K562 (cell line): Measurements from ENCODE around the gene BLOC1S3. TPM values are rescaled to one million over a fixed set of nuclear protein-coding genes. Genes with fewer than 3 reads are reported as not detected.
A peak's percentile ranks its signal among the peaks of the same experiment; 100 is the strongest.

Source experiments
- ATAC-seq: fragments of 200-7000 bp; cut with Tn5 transposase; 3 replicates; pipeline ENCODE4 v1.9.1; 2020; ENCODE audit warnings: moderate library complexity
- BruUV-seq: library from RNA; stranded (reverse); fragments of 400-500 nt; replicated peaks from 2 replicates; lab custom pipeline; 2021; lab: Mats Ljungman, UMichigan
- CTCF ChIA-PET: fragments of 300-600 bp; formaldehyde crosslinking; extraction: SDS; loops from one replicate; lab custom pipeline; 2021; ENCODE audit warnings: low intra/inter-chr PET ratio; lab: Yijun Ruan, JAX
- POLR2A ChIA-PET: fragments of 300-600, 350-650 bp; sonication (Branson Sonifier 250); formaldehyde crosslinking; extraction: SDS; loops from one replicate; lab custom pipeline; 2021; ENCODE audit warnings: antibody characterized with exemption, inconsistent platforms; lab: Yijun Ruan, JAX
- DNase-seq, 4 experiments: peaks; one replicate each; pipeline versions ENCODE4 v3.0.0 to v3.0.0-alpha.2; 2011 to 2018; ENCODE audit warnings: low spot score in 3 of 4, mixed read lengths in 3 of 4; ENCODE audit errors: extremely low read depth in 1 of 4
- FAIRE-seq: peaks from 2 replicates; lab custom pipeline; 2011; peaks lifted over from hg19 to GRCh38; lab: Jason Lieb, UNC
- H2AFZ ChIP-seq: 2 replicates; pipeline ENCODE4 v1.6.0; 2011; ENCODE audit warnings: low read depth, low read length, control low read depth, inconsistent platforms
- H3K27ac ChIP-seq: fragments of 200-600 bp; 3 replicates; pipeline ENCODE4 v1.8.0; 2011; ENCODE audit warnings: low read depth, mild to moderate bottlenecking, control low read depth, inconsistent platforms, low read length, moderate library complexity, mixed read lengths; ENCODE audit errors: extremely low read depth
- H3K27me3 ChIP-seq, 2 experiments: fragments of 300-600 bp in 1 of 2; 2 replicates in 1 of 2; 3 replicates in 1 of 2; pipeline versions ENCODE4 v1.6.0 to v1.8.0; 2011; ENCODE audit warnings: inconsistent platforms in 2 of 2, low read length in 2 of 2, mild to moderate bottlenecking in 1 of 2, mixed read lengths in 1 of 2, moderate library complexity in 1 of 2; ENCODE audit not compliant: control insufficient read depth in 2 of 2, insufficient read depth in 2 of 2
- H3K36me3 ChIP-seq: fragments of 300-600 bp; 3 replicates; pipeline ENCODE4 v1.8.0; 2011; ENCODE audit warnings: mild to moderate bottlenecking, low read length, inconsistent platforms; ENCODE audit not compliant: control insufficient read depth, insufficient read depth
- H3K4me1 ChIP-seq, 2 experiments: fragments of 200-600 bp in 1 of 2; replicated peaks in 1 of 2; 2 replicates in 1 of 2; 3 replicates in 1 of 2; pipeline versions ENCODE4 v1.5.1 to v1.8.0; 2011; ENCODE audit warnings: inconsistent platforms in 2 of 2, low read length in 2 of 2, mild to moderate bottlenecking in 1 of 2, mixed read lengths in 1 of 2, moderate library complexity in 1 of 2; ENCODE audit not compliant: control insufficient read depth in 2 of 2, insufficient read depth in 2 of 2
- H3K4me2 ChIP-seq: 2 replicates; pipeline ENCODE4 v1.6.1; 2011; ENCODE audit warnings: low read length, control low read depth, inconsistent platforms, mixed read lengths; ENCODE audit not compliant: insufficient read depth
- H3K4me3 ChIP-seq: fragments of 200-600 bp; sonication (generic), shearing (Covaris generic); 2 replicates; pipeline ENCODE4 v1.5.1; 2016; ENCODE audit warnings: control low read depth, inconsistent platforms
- H3K79me2 ChIP-seq: fragments of 200-600 bp; 3 replicates; pipeline ENCODE4 v1.8.0; 2011; ENCODE audit warnings: low read length, inconsistent platforms; ENCODE audit not compliant: control insufficient read depth, insufficient read depth
- H3K9ac ChIP-seq, 2 experiments: 2 replicates each; pipeline versions ENCODE4 v1.6.0 to v1.6.1; 2011; ENCODE audit warnings: low read depth in 2 of 2, low read length in 2 of 2, control low read depth in 1 of 2, inconsistent platforms in 1 of 2, mild to moderate bottlenecking in 1 of 2, mixed read lengths in 1 of 2; ENCODE audit not compliant: insufficient read depth in 1 of 2
- H3K9me1 ChIP-seq: one replicate; pipeline ENCODE4 v1.6.0; 2011; ENCODE audit warnings: inconsistent platforms, mild to moderate bottlenecking, low read length, moderate library complexity; ENCODE audit not compliant: control insufficient read depth, insufficient read depth
- H3K9me3 ChIP-seq: replicated peaks from 2 replicates; pipeline ENCODE4 v1.5.1; 2011; ENCODE audit warnings: low read depth, low read length, inconsistent platforms; ENCODE audit not compliant: control insufficient read depth, insufficient read depth
- H4K20me1 ChIP-seq: replicated peaks from 2 replicates; pipeline ENCODE4 v1.6.1; 2011; ENCODE audit warnings: low read length, inconsistent platforms, mixed read lengths; ENCODE audit not compliant: control insufficient read depth, insufficient read depth
- CREB5 ChIP-seq: fragments of 250-450 bp; sonication (Bioruptor Pico); IDR thresholded peaks from 2 replicates; pipeline ENCODE4 v1.5.0; 2020; ENCODE audit warnings: mild to moderate bottlenecking
- LEF1 ChIP-seq: fragments of 450-650 bp; IDR thresholded peaks from 2 replicates; pipeline ENCODE4 v1.6.1; 2016; ENCODE audit warnings: mild to moderate bottlenecking
- NFE2 ChIP-seq: IDR thresholded peaks from 2 replicates; pipeline ENCODE4 v1.6.1; 2014; ENCODE audit warnings: antibody characterized with exemption, low read depth
- PHF21A ChIP-seq: fragments of 450-650 bp; IDR thresholded peaks from 2 replicates; pipeline ENCODE4 v1.6.1; 2017; ENCODE audit warnings: low read depth, borderline replicate concordance
- SMARCA4 ChIP-seq: fragments of 450-650 bp; IDR thresholded peaks from 2 replicates; pipeline ENCODE4 v1.6.1; 2016
- ZFP36 ChIP-seq: fragments of 150-350 bp; IDR thresholded peaks from 2 replicates; pipeline ENCODE4 v1.6.1; 2018; ENCODE audit warnings: low read length, low read depth; ENCODE audit not compliant: partially characterized antibody
- WGBS: fragments of 100-300 bp; shearing (Covaris generic); methylation state at CpG from one replicate; pipeline ENCODE4 v1.1.6; 2016; ENCODE audit warnings: low coverage, mixed read lengths; ENCODE audit not compliant: insufficient coverage; ENCODE audit errors: missing lambda C conversion rate; 5-methylcytosine and 5-hydroxymethylcytosine counted together
- in situ Hi-C: fragments of 300-500 bp; cut with MboI; formaldehyde crosslinking; loops from 4 replicates; pipeline ENCODE4 v1.15.0; 2018; ENCODE audit warnings: inconsistent platforms, mixed read lengths
- intact Hi-C: fragments of 100-400 bp; cut with micrococcal nuclease; formaldehyde crosslinking; loops from 2 replicates; pipeline ENCODE4 v1.14.2; 2022
- polyA plus RNA-seq, 8 experiments: library from polyadenylated mRNA; depleted of rRNA in 4 of 8; stranded (reverse) in 5 of 8; unstranded in 3 of 8; fragments of >200 nt; fragmentation: Nextera tagmentation in 2 of 8; fragmentation: Illumina TruSeq in 1 of 8; extraction: Ambion mirVana in 2 of 8; extraction: Trizol in 1 of 8; gene quantifications; 2 replicates each; pipeline versions ENCODE4 v1.2.1 to v1.2.3, GENCODE V29; 2011 to 2014; ENCODE audit warnings: inconsistent platforms in 1 of 8, missing spikeins in 1 of 8
- total RNA-seq, 7 experiments: library from RNA; depleted of rRNA in 6 of 7; stranded (reverse); fragments of >200 nt in 6 of 7; fragmentation: Illumina TruSeq in 2 of 7; extraction: Trizol in 2 of 7; gene quantifications; 2 replicates each; pipeline versions ENCODE4 v1.2.1 to v1.2.3, GENCODE V29; 2011 to 2021; ENCODE audit warnings: low replicate concordance in 1 of 7

The BLOC1S3 gene
- total and polyA plus RNA-seq, 9 of the 15 experiments (the other 6 are each of a cell fraction or from before 2014, with no cell fraction given), result 3.9 to 20.2 (median 10.4) TPM

- no peak overlapping the region for H3K4me3 ChIP-seq
- peaks cover 11 to 19% of the 10 kb centered on the region in 2 experiments; a peak in 4 of 5 replicates for H3K4me1 ChIP-seq
- CTCF ChIA-PET, result no interaction called here
- no peaks in the 10 kb centered on the region; the same call in 2 of the 3 replicates for H3K36me3 ChIP-seq
- no peaks in the 10 kb centered on the region for H3K9me3 ChIP-seq
- intact Hi-C loops, result no loop called here
- FAIRE-seq, result no peak
- in situ Hi-C loops, result no loop called here
- H3K9ac ChIP-seq, result no peak overlapping the region
- no TSS peak for BruUV-seq
- 51% methylated on average over 4 of the region's 4 CpGs for WGBS
- peak; percentile 91 for TF ChIP-seq ZFP36
- no peak for TF ChIP-seq PHF21A
- no peak for TF ChIP-seq LEF1
- POLR2A ChIA-PET, result interaction anchor here (0.7 kb wide), 1 partner anchor 18 kb away, joined by 3 read pairs; no protein-coding TSS in a partner anchor
- no peak overlapping the region for H3K4me2 ChIP-seq
- peak in 1 of 4 experiments; percentile 11 for DNase-seq
- H2AFZ ChIP-seq, result no peak overlapping the region
- ATAC-seq, result no peak
- no peaks in the 10 kb centered on the region for H4K20me1 ChIP-seq
- no peaks in the 10 kb centered on the region for H3K9me1 ChIP-seq
- no peaks in the 10 kb centered on the region for H3K79me2 ChIP-seq
- H3K27me3 ChIP-seq, result no peaks in the 10 kb centered on the region
- H3K27ac ChIP-seq, result peak overlapping the region; percentile 38; the same call in 1 of the 3 replicates
Observed at GRCh38 chr19:45218426-45218825, 39.8 kb downstream of the BLOC1S3 start.

- H3K9me3 ChIP-seq, result no peaks in the 10 kb centered on the region
- in situ Hi-C loops, result no loop called here
- H3K4me2 ChIP-seq, result no peak overlapping the region; the same call in 1 of the 2 replicates
- FAIRE-seq (peak; percentile 75), DNase-seq (peak in 2 of 4 experiments; percentile 2 to 71), ATAC-seq (peak; percentile 77)
- no peaks in the 10 kb centered on the region for H3K79me2 ChIP-seq
- BruUV-seq, result no TSS peak
- no peaks in the 10 kb centered on the region; the same call in 2 of the 3 replicates for H3K36me3 ChIP-seq
- no peaks in the 10 kb centered on the region for H3K9me1 ChIP-seq
- no peaks in the 10 kb centered on the region for H3K27me3 ChIP-seq
- intact Hi-C loops, result no loop called here
- H3K4me3 ChIP-seq, result no peak overlapping the region
- peaks cover 11 to 19% of the 10 kb centered on the region in 2 experiments; a peak in 4 of 5 replicates for H3K4me1 ChIP-seq
- CTCF ChIA-PET, result no interaction called here
- peak overlapping the region; percentile 38; the same call in 1 of the 3 replicates for H3K27ac ChIP-seq
- H4K20me1 ChIP-seq, result no peaks in the 10 kb centered on the region
- H3K9ac ChIP-seq, result peak overlapping the region in 1 of 2 experiments; percentile 29; a peak in 1 of 4 replicates
- WGBS, result 28% methylated on average over 17 of the region's 18 CpGs
- POLR2A ChIA-PET, result interaction anchor here (0.7 kb wide), 1 partner anchor 19 kb away, joined by 3 read pairs; no protein-coding TSS in a partner anchor
- H2AFZ ChIP-seq, result peak overlapping the region; percentile 55
- TF ChIP-seq SMARCA4 (peak; percentile 55; the same call in 1 of the 2 replicates), NFE2 (peak; percentile 75), CREB5 (CRISPR knock-in tag) (no peak)
Observed at GRCh38 chr19:45218911-45219743, 40.5 kb downstream of the BLOC1S3 start.
